Hepatocyte (in vitro differentiated cells): ENCODE data around the gene NOXA1. TPM values are rescaled to one million over a fixed set of nuclear protein-coding genes. Genes with fewer than 3 reads are reported as not detected.
A peak's percentile ranks its signal among the peaks of the same experiment; 100 is the strongest.

Source experiments
- DNase-seq: peaks from one replicate; pipeline ENCODE4 v3.0.0-alpha.2; 2016; ENCODE audit warnings: low spot score
- H2AFZ ChIP-seq: fragments of 200-600 bp; sonication (generic); 2 replicates; pipeline ENCODE4 v1.6.0; 2016; ENCODE audit warnings: antibody characterized with exemption, mild to moderate bottlenecking
- H3K27ac ChIP-seq: fragments of 200-600 bp; sonication (generic); 2 replicates; pipeline ENCODE4 v1.5.1; 2016; ENCODE audit warnings: mild to moderate bottlenecking
- H3K27me3 ChIP-seq: fragments of 200-600 bp; sonication (generic); 2 replicates; pipeline ENCODE4 v1.6.1; 2016
- H3K36me3 ChIP-seq: fragments of 200-600 bp; sonication (generic); replicated peaks from 2 replicates; pipeline ENCODE4 v1.5.1; 2016; ENCODE audit warnings: low read depth; ENCODE audit not compliant: insufficient read depth
- H3K4me1 ChIP-seq: fragments of 200-600 bp; sonication (generic); 2 replicates; pipeline ENCODE4 v1.5.1; 2016; ENCODE audit warnings: mild to moderate bottlenecking, moderate library complexity; ENCODE audit not compliant: insufficient read depth
- H3K4me2 ChIP-seq: fragments of 200-600 bp; sonication (generic); 2 replicates; pipeline ENCODE4 v1.6.0; 2016
- H3K4me3 ChIP-seq: fragments of 200-600 bp; sonication (generic); 2 replicates; pipeline ENCODE4 v1.5.1; 2016; ENCODE audit warnings: mild to moderate bottlenecking
- H3K79me2 ChIP-seq: fragments of 200-600 bp; sonication (generic); 2 replicates; pipeline ENCODE4 v1.6.0; 2017; ENCODE audit warnings: mild to moderate bottlenecking
- H3K9me2 ChIP-seq: fragments of 200-600 bp; sonication (generic); replicated peaks from 2 replicates; pipeline ENCODE4 v1.6.0; 2017; ENCODE audit warnings: mild to moderate bottlenecking; ENCODE audit not compliant: insufficient read depth
- H3K9me3 ChIP-seq: fragments of 200-600 bp; sonication (generic); 2 replicates; pipeline ENCODE4 v1.5.1; 2016; ENCODE audit warnings: low read depth, mild to moderate bottlenecking
- H4K20me1 ChIP-seq: fragments of 200-600 bp; sonication (generic); 2 replicates; pipeline ENCODE4 v1.6.0; 2016; ENCODE audit warnings: mild to moderate bottlenecking; ENCODE audit not compliant: insufficient read depth, poor library complexity, severe bottlenecking
- EZH2 ChIP-seq: fragments of 200-600 bp; sonication (generic); IDR thresholded peaks from 2 replicates; pipeline ENCODE4 v1.6.1; 2016; ENCODE audit warnings: antibody characterized with exemption, mild to moderate bottlenecking, borderline replicate concordance
- EZH2phosphoT487 ChIP-seq: fragments of 200-600 bp; sonication (generic); IDR thresholded peaks from one replicate; pipeline ENCODE4 v1.6.1; 2018; ENCODE audit warnings: antibody characterized with exemption, mild to moderate bottlenecking, low read depth, moderate library complexity; ENCODE audit not compliant: unreplicated experiment, severe bottlenecking
- WGBS: methylation state at CpG from one replicate; pipeline ENCODE4 v1.1.6; 2016; ENCODE audit warnings: low lambda C conversion rate; ENCODE audit errors: missing lambda C conversion rate; 5-methylcytosine and 5-hydroxymethylcytosine counted together
- polyA plus RNA-seq: library from polyadenylated mRNA; unstranded; fragments of >200 nt; fragmentation: Nextera tagmentation; extraction: Ambion mirVana; gene quantifications from 2 replicates; pipeline ENCODE4 v1.2.1, GENCODE V29; 2016
- total RNA-seq: library from RNA; depleted of rRNA; stranded (reverse); fragments of >200 nt; gene quantifications from 2 replicates; pipeline ENCODE4 v1.2.3, GENCODE V29; 2014
- TF ChIP-seq, protein P1 (sequence below): fragments of 200-600 bp; sonication (generic); IDR thresholded peaks from 2 replicates; pipeline ENCODE4 v1.5.1; 2016; ENCODE audit warnings: antibody characterized with exemption, mild to moderate bottlenecking; ENCODE audit not compliant: poor library complexity

The NOXA1 gene
- total and polyA plus RNA-seq, 2 experiments from 2014 or later, result 7.2 to 12.5 TPM

DNA sequence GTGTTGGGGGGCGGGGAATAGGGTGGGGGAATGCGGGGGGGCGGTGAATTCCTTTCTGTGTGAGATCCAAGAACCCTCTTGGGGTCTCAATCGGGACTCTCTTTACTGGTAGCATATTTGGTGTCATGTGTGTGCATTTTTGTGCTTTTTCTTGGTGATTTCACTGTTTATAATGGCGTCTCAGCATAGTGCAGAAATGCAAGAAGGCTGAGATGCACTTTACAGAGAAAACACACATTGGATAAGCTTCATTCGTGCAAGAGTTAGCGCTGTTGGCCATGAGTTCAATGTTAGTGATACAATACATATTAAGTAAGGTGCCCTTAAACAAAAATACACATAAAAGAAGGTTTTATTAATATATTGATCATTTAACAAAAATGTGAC is 18.7 kb downstream of the NOXA1 start:
- H3K4me1 ChIP-seq, result peaks cover 12% of the 10 kb centered on the region
- DNase-seq, result no peak
- peak overlapping the region; percentile 39 for H3K27ac ChIP-seq
- no peaks in the 10 kb centered on the region for H4K20me1 ChIP-seq
- peak overlapping the region; percentile 51 for H2AFZ ChIP-seq
- H3K36me3 ChIP-seq, result no peaks in the 10 kb centered on the region
- no peaks in the 10 kb centered on the region for H3K9me2 ChIP-seq
- H3K4me3 ChIP-seq, result no peak overlapping the region
- peak overlapping the region; percentile 89 for H3K4me2 ChIP-seq
- TF ChIP-seq, protein P1, sequence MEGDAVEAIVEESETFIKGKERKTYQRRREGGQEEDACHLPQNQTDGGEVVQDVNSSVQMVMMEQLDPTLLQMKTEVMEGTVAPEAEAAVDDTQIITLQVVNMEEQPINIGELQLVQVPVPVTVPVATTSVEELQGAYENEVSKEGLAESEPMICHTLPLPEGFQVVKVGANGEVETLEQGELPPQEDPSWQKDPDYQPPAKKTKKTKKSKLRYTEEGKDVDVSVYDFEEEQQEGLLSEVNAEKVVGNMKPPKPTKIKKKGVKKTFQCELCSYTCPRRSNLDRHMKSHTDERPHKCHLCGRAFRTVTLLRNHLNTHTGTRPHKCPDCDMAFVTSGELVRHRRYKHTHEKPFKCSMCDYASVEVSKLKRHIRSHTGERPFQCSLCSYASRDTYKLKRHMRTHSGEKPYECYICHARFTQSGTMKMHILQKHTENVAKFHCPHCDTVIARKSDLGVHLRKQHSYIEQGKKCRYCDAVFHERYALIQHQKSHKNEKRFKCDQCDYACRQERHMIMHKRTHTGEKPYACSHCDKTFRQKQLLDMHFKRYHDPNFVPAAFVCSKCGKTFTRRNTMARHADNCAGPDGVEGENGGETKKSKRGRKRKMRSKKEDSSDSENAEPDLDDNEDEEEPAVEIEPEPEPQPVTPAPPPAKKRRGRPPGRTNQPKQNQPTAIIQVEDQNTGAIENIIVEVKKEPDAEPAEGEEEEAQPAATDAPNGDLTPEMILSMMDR, result no peak
- TF ChIP-seq EZH2, result no peak
- no peak for TF ChIP-seq EZH2phosphoT487
- 18% methylated on average over 6 of the region's 7 CpGs for WGBS
- no peaks in the 10 kb centered on the region for H3K27me3 ChIP-seq
- no peaks in the 10 kb centered on the region for H3K79me2 ChIP-seq
- no peaks in the 10 kb centered on the region for H3K9me3 ChIP-seq

DNA sequence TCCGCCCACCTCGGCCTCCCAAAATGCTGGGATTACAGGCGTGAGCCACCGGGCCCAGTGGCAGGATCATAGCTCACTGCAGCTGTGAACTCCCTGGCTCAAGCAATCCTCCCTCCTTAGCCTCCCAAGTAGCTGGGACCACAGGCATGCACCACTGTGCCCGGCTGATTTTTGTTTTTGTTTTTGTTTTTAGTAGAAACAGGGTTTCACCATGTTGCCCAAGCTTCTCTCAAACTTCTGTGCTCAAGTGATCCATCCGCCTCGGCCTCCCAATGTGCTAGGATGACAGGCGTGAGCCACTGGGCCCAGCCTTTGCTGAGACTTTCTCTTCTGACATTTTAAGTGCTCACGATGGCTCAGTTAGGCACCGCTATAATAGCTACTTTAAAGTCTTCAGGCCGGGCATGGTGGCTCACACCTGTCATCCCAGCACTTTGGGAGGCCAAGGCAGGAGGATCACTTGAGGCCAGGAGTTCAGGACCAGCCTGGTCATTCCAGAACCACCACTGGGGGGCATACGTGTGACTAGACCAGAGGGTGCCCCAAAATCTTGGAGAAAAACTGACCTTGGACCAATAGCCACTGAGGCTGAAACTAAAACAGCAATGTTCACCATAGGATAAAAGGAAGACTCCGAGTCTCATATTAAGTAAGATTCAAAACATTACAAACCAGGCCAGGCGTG is 21.1 kb downstream of the NOXA1 start:
- no peaks in the 10 kb centered on the region for H3K79me2 ChIP-seq
- H3K9me2 ChIP-seq, result no peaks in the 10 kb centered on the region
- TF ChIP-seq, protein P1, result no peak
- TF ChIP-seq EZH2phosphoT487, result no peak
- no peak for DNase-seq
- 87% methylated on average over 14 of the region's 14 CpGs for WGBS
- no peaks in the 10 kb centered on the region for H3K27me3 ChIP-seq
- no peak overlapping the region for H3K27ac ChIP-seq
- peaks cover 12% of the 10 kb centered on the region for H3K4me1 ChIP-seq
- H3K4me2 ChIP-seq, result no peak overlapping the region
- H2AFZ ChIP-seq, result no peak overlapping the region
- no peaks in the 10 kb centered on the region for H3K36me3 ChIP-seq
- no peak overlapping the region for H3K4me3 ChIP-seq
- no peaks in the 10 kb centered on the region for H3K9me3 ChIP-seq
- H4K20me1 ChIP-seq, result no peaks in the 10 kb centered on the region

DNA sequence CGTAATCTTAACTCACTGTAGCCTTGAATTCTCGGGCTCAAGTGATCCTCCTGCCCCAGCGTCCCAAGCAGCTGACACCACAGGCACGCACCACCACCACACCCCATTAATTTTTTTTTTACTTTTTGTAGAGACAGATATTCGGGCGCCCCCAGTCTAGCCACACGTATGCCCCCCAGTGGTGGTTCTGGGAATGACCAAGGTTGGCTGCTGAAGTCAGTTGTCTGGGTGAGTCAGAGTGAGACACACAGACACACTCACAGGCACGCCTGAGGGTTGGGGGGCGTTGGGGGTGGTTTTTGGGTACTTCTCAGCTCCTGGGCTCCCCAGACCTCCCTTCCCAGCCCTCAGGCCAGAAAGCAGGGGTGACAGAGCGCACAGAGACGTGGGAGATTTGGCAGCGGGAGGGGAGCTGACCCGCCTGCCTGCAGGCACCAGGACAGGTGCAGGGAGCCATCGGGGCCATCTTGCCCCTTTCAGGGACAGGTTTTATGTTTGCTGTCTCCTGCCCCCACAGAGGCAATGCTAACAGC is 22.1 kb downstream of the NOXA1 start:
- Histone ChIP-seq H3K4me1 (peaks cover 12% of the 10 kb centered on the region), H2AFZ (no peak overlapping the region), H3K4me3 (no peak overlapping the region), H3K9me3 (no peaks in the 10 kb centered on the region), H4K20me1 (no peaks in the 10 kb centered on the region), H3K4me2 (peak overlapping the region; percentile 63), H3K79me2 (no peaks in the 10 kb centered on the region), H3K27me3 (no peaks in the 10 kb centered on the region), H3K36me3 (no peaks in the 10 kb centered on the region), H3K9me2 (no peaks in the 10 kb centered on the region), H3K27ac (no peak overlapping the region)
- TF ChIP-seq, protein P1, result peak; percentile 76
- TF ChIP-seq EZH2phosphoT487 (no peak), EZH2 (no peak)
- WGBS, result 23% methylated on average over 14 of the region's 14 CpGs
- DNase-seq, result peak; percentile 88
